ENCODE data around the gene PAN3.

Gene PAN3

DNA sequence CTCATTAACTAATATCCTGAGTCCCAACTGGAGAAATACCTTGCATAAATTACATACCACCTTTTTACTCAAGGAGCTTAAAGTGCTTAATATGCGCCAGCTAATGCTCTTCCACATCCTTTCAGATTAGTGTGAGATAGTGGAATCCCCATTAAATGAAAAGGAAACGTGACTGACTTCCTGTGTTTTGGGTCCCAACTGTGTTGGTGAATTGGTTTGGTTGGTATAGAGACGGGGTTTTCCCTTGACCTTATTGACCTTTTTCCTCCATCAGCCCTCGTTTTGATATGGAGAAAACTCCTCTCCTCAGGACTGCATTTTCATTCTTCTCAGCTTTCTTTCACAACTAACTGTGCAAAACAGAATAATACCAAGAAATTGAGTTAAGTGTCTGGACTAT is 163.5 kb downstream of the PAN3 start:
- TF ChIP-seq SIN3A (IDR thresholded peaks at IDR 0.05; ENCODE audit: borderline replicate concordance, insufficient read depth, low read length) (no peak), TAF1 (IDR thresholded peaks at IDR 0.05; ENCODE audit: borderline replicate concordance, insufficient read depth, low read length) (no peak), FOXP2 (optimal IDR thresholded peaks at IDR 0.05; ENCODE audit: borderline replicate concordance, extremely low read depth, extremely low read length, insufficient read depth) (no peak), POLR2AphosphoS5 (IDR thresholded peaks at IDR 0.05; ENCODE audit: low read depth, low read length) (no peak)
- TF ChIP-seq, protein P1, sequence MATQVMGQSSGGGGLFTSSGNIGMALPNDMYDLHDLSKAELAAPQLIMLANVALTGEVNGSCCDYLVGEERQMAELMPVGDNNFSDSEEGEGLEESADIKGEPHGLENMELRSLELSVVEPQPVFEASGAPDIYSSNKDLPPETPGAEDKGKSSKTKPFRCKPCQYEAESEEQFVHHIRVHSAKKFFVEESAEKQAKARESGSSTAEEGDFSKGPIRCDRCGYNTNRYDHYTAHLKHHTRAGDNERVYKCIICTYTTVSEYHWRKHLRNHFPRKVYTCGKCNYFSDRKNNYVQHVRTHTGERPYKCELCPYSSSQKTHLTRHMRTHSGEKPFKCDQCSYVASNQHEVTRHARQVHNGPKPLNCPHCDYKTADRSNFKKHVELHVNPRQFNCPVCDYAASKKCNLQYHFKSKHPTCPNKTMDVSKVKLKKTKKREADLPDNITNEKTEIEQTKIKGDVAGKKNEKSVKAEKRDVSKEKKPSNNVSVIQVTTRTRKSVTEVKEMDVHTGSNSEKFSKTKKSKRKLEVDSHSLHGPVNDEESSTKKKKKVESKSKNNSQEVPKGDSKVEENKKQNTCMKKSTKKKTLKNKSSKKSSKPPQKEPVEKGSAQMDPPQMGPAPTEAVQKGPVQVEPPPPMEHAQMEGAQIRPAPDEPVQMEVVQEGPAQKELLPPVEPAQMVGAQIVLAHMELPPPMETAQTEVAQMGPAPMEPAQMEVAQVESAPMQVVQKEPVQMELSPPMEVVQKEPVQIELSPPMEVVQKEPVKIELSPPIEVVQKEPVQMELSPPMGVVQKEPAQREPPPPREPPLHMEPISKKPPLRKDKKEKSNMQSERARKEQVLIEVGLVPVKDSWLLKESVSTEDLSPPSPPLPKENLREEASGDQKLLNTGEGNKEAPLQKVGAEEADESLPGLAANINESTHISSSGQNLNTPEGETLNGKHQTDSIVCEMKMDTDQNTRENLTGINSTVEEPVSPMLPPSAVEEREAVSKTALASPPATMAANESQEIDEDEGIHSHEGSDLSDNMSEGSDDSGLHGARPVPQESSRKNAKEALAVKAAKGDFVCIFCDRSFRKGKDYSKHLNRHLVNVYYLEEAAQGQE (IDR thresholded peaks at IDR 0.05; ENCODE audit: insufficient read depth in 1 of 2, low read depth in 2 of 2, low read length in 2 of 2): no peak

DNA sequence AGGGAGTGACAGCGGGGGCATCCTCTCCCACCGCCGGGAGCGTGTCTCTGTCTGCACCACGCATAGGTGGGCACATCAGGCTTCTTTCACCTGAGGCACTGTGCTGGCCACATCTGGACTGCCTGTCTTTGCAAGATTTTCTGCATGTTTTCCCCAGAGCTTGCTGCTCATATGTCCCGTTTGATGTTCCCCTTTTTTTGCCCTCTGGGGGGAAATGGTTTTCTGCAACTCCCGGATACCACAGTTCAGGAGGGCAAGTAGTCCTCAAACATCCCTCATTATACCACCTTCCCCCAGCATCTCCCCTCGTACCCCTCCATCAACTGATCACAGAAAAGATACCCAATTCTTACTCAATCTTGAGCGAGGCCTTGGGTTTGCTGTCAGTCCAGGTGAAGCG is 168.0 kb downstream of the PAN3 start:
- TF ChIP-seq, protein P1 (IDR thresholded peaks at IDR 0.05; ENCODE audit: insufficient read depth in 1 of 2, low read depth in 2 of 2, low read length in 2 of 2): no peak
- TF ChIP-seq POLR2AphosphoS5 (IDR thresholded peaks at IDR 0.05; ENCODE audit: low read depth, low read length) (no peak), SIN3A (IDR thresholded peaks at IDR 0.05; ENCODE audit: borderline replicate concordance, insufficient read depth, low read length) (no peak), FOXP2 (optimal IDR thresholded peaks at IDR 0.05; ENCODE audit: borderline replicate concordance, extremely low read depth, extremely low read length, insufficient read depth) (no peak), TAF1 (IDR thresholded peaks at IDR 0.05; ENCODE audit: borderline replicate concordance, insufficient read depth, low read length) (no peak)

DNA sequence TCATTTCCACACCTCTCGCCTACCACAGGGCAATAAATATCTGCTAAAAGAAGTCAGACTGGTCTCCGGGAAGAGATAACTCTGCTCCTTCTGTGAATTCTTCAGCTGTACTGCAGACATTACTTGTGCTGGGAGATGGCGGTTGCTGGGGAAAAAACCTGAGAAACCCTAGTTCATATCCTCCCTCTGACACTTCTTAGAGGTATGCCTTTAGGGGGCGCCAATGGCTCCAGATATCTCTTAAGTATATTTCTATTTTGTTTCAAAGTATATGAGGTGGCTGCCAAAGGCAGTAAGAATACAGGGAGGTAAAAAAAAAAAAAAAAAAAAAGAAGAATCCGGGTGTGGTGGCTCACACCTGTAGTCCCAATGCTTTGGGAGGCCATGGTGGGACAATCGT is 175.2 kb downstream of the PAN3 start:
- TF ChIP-seq FOXP2 (optimal IDR thresholded peaks at IDR 0.05; ENCODE audit: borderline replicate concordance, extremely low read depth, extremely low read length, insufficient read depth): no peak
- TF ChIP-seq, protein P1 (IDR thresholded peaks at IDR 0.05; ENCODE audit: insufficient read depth in 1 of 2, low read depth in 2 of 2, low read length in 2 of 2): no peak

DNA sequence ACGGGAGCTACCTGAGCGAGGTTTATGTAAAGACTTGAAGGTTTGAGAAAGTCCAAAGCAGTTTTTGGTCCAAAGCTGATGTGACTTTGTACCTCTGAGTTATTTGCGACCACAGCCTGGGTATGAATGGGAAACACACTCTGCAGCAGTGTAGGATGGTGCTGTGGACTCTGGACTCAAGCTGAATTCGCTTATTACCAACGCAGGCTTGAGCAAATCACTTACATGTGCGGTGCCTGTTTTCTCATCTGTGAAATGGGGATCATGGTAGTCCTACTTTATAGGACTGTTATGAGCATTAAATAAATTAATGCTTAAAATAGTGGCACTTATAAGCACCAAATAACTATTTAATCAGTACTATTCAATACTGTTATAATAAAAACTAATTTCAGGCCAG is 176.5 kb downstream of the PAN3 start:
- TF ChIP-seq FOXP2 (optimal IDR thresholded peaks at IDR 0.05; ENCODE audit: borderline replicate concordance, extremely low read depth, extremely low read length, insufficient read depth) (no peak), POLR2AphosphoS5 (IDR thresholded peaks at IDR 0.05; ENCODE audit: low read depth, low read length) (no peak), SIN3A (IDR thresholded peaks at IDR 0.05; ENCODE audit: borderline replicate concordance, insufficient read depth, low read length) (no peak), TAF1 (IDR thresholded peaks at IDR 0.05; ENCODE audit: borderline replicate concordance, insufficient read depth, low read length) (no peak)
- TF ChIP-seq, protein P1 (IDR thresholded peaks at IDR 0.05; ENCODE audit: insufficient read depth in 1 of 2, low read depth in 2 of 2, low read length in 2 of 2): no peak

DNA sequence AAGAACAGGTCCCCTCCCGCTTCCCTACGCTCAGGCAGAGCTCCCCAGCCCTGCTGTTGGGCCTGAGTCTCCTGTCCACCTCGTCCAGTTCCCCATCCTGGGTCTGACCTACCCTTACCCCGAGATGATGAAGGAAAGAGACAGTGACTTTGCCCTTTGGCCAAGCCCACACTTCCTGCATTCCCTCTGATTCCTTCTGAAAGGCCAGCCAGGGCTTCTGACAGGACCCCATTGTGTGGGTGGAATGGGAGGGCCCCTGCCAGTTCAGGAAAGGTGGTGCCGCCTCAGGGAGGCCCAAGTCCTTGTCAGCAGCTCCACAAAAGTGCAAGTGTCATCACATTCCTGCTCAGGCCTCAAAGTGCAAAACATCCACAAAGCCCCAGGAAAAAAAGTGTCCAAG is 177.8 kb downstream of the PAN3 start:
- TF ChIP-seq, protein P1 (IDR thresholded peaks at IDR 0.05; ENCODE audit: insufficient read depth in 1 of 2, low read depth in 2 of 2, low read length in 2 of 2): no peak
- TF ChIP-seq TAF1 (IDR thresholded peaks at IDR 0.05; ENCODE audit: borderline replicate concordance, insufficient read depth, low read length): no peak
- TF ChIP-seq SIN3A (IDR thresholded peaks at IDR 0.05; ENCODE audit: borderline replicate concordance, insufficient read depth, low read length): no peak
- no peak for TF ChIP-seq POLR2AphosphoS5 (IDR thresholded peaks at IDR 0.05; ENCODE audit: low read depth, low read length)
- TF ChIP-seq FOXP2 (optimal IDR thresholded peaks at IDR 0.05; ENCODE audit: borderline replicate concordance, extremely low read depth, extremely low read length, insufficient read depth): no peak

All from PFSK-1 (cell line).